Right lobe of liver (tissue), 6 donors: ENCODE results near the gene CAPZB. TPM values are rescaled to one million over a fixed set of nuclear protein-coding genes. Genes with fewer than 3 reads are reported as not detected.

Source experiments
- ATAC-seq, 4 donors: fragments of 200-7000 bp; cut with Tn5 transposase; one replicate each; pipeline ENCODE4 v1.9.1; 2020; ENCODE audit warnings: mild to moderate bottlenecking in 4 of 4, moderate library complexity in 4 of 4
- DNase-seq, 3 donors: peaks; one replicate each; pipeline ENCODE4 v3.0.0-alpha.2; 2020
- H3K27ac ChIP-seq, 3 donors: fragments of 200-600 bp; one replicate each; pipeline ENCODE4 v1.8.0; 2022
- H3K27me3 ChIP-seq, 2 donors: fragments of 200-600 bp; one replicate each; pipeline ENCODE4 v1.8.0; 2022
- H3K36me3 ChIP-seq, 4 donors: fragments of 200-600 bp; sonication (generic) in 1 of 4; one replicate each; pipeline versions ENCODE4 v1.5.1 to v1.8.0; 2017 to 2022; ENCODE audit warnings: control low read depth in 1 of 4
- H3K4me1 ChIP-seq, 4 donors: fragments of 200-600 bp; sonication (generic) in 1 of 4; one replicate each; pipeline versions ENCODE4 v1.5.1 to v1.8.0; 2017 to 2022; ENCODE audit warnings: control low read depth in 1 of 4
- H3K4me3 ChIP-seq, 3 donors: fragments of 200-600 bp; one replicate each; pipeline ENCODE4 v1.8.0; 2022
- H3K9me3 ChIP-seq, 4 donors: fragments of 200-600 bp; sonication (generic) in 1 of 4; one replicate each; pipeline versions ENCODE4 v1.5.1 to v1.8.0; 2017 to 2022; ENCODE audit warnings: control low read depth in 1 of 4
- CTCF ChIP-seq, 4 donors: fragments of 200-600 bp in 3 of 4; fragments of 450-650 bp in 1 of 4; IDR thresholded peaks; one replicate each; pipeline versions ENCODE4 v1.5.1 to v1.8.0; 2016 to 2022; ENCODE audit warnings: antibody characterized with exemption in 4 of 4, mild to moderate bottlenecking in 2 of 4
- POLR2A ChIP-seq: fragments of 450-650 bp; IDR thresholded peaks from one replicate; pipeline ENCODE4 v1.6.1; 2017; ENCODE audit warnings: antibody characterized with exemption, mild to moderate bottlenecking
- WGBS: methylation state at CpG from one replicate; pipeline ENCODE4 v1.1.6; 2018; ENCODE audit warnings: low coverage, low lambda C conversion rate; ENCODE audit not compliant: insufficient coverage; ENCODE audit errors: missing lambda C conversion rate; 5-methylcytosine and 5-hydroxymethylcytosine counted together
- intact Hi-C, 2 donors: fragments of 100-400 bp; cut with DNase I; formaldehyde crosslinking; loops; one replicate each; pipeline versions ENCODE4 v1.11.2 to v1.14.1; 2022
- total RNA-seq, 6 experiments: library from RNA; depleted of rRNA in 2 of 6; stranded (reverse); fragments of >200 nt in 2 of 6; fragmentation: NEBNext Ultra II Directional in 3 of 6; extraction: Animal tissue kit (Norgen Biotek cat#: 25700) in 3 of 6; gene quantifications; one replicate each; pipeline versions ENCODE4 v1.1.0 to v1.2.4, GENCODE V29; 2016 to 2023
- donor health status: DM: no; HTN: yes; CAD: no.
- donor health status: DM: no; HTN: no; CAD: no.
- donor health status: DM: no; HTN: no; CAD: no.
- donor health status: DM: no; HTN: yes; CAD: no.
- donor health status: DM: no; HTN: yes; CAD: no.

The CAPZB gene
- total RNA-seq, 6 experiments from 2014 or later = 53.5 to 117 (median 88.0) TPM

GRCh38 chr1:19432943-19433718 lies 52.2 kb downstream of the CAPZB start:
- no peak overlapping the region for H3K27ac ChIP-seq

GRCh38 chr1:19430121-19431068 lies 54.9 kb downstream of the CAPZB start:
- no peak for DNase-seq
- no peaks in the 10 kb centered on the region for H3K9me3 ChIP-seq
- TF ChIP-seq CTCF (IDR thresholded peaks at IDR 0.05) (no peak), POLR2A (no peak)
- no peaks in the 10 kb centered on the region for H3K36me3 ChIP-seq
- no peaks in the 10 kb centered on the region for H3K27me3 ChIP-seq
- peak; percentile 34 to 87 (median 60) for ATAC-seq
- H3K27ac ChIP-seq = peak overlapping the region in 1 of 3 donors; percentile 28
- 64% methylated on average over 12 of the region's 16 CpGs for WGBS
- no peak overlapping the region for H3K4me3 ChIP-seq
- intact Hi-C loops = no loop called here
- peaks cover 0 to 53% (median 19%) of the 10 kb centered on the region in 4 donors for H3K4me1 ChIP-seq

More at GRCh38 chr1:19432943-19433718, 52.2 kb downstream of the CAPZB start:
- Histone ChIP-seq H3K4me1 (peaks cover 0 to 56% (median 20%) of the 10 kb centered on the region in 4 donors), H3K9me3 (no peaks in the 10 kb centered on the region), H3K4me3 (no peak overlapping the region), H3K27me3 (no peaks in the 10 kb centered on the region), H3K36me3 (no peaks in the 10 kb centered on the region)
- WGBS = 79% methylated on average over 15 of the region's 15 CpGs
- intact Hi-C loops = no loop called here
- no peak for ATAC-seq
- no peak for DNase-seq
- no peak for TF ChIP-seq POLR2A
- TF ChIP-seq CTCF (IDR thresholded peaks at IDR 0.05) = no peak

DNA sequence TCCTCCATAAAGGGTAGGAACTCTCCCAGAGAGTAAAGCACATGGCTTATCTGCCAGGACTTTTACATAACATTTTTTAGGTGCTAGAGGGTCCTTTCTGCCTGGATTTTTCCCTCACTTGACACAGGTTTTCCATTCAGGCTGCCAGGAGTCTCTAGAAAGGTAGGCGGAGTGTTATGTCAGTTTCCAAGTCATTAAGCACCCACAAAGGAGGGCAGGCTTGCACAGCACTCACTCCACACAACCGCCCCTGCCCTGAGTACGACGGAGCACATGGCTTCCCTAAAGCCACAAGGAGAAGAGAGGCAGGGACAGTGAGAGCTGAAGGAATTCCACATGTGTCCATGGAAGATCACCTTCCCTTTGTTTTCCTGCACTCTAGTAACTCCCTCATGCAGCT lies 55.7 kb downstream of the CAPZB start:
- Histone ChIP-seq H3K4me3 (no peak overlapping the region), H3K27ac (peak overlapping the region in 1 of 3 donors; percentile 28), H3K27me3 (no peaks in the 10 kb centered on the region), H3K4me1 (peaks cover 3 to 54% (median 22%) of the 10 kb centered on the region in 4 donors), H3K9me3 (no peaks in the 10 kb centered on the region), H3K36me3 (no peaks in the 10 kb centered on the region)
- no CpG with 5 or more reads among the region's 4 CpGs for WGBS
- intact Hi-C loops = no loop called here
- ATAC-seq (no peak), DNase-seq (no peak)
- no peak for TF ChIP-seq CTCF (IDR thresholded peaks at IDR 0.05)
- TF ChIP-seq POLR2A = no peak

GRCh38 chr1:19427087-19427781 lies 58.1 kb downstream of the CAPZB start:
- no peak overlapping the region for H3K4me3 ChIP-seq
- no peak for DNase-seq
- H3K27me3 ChIP-seq = no peaks in the 10 kb centered on the region
- ATAC-seq = no peak
- peaks cover 3 to 56% (median 23%) of the 10 kb centered on the region in 4 donors for H3K4me1 ChIP-seq
- intact Hi-C loops = no loop called here
- WGBS = 74% methylated on average over 10 of the region's 14 CpGs
- no peaks in the 10 kb centered on the region for H3K9me3 ChIP-seq
- H3K36me3 ChIP-seq = no peaks in the 10 kb centered on the region
- no peak for TF ChIP-seq CTCF (IDR thresholded peaks at IDR 0.05)
- no peak for TF ChIP-seq POLR2A
- H3K27ac ChIP-seq = peak overlapping the region in 2 of 3 donors; percentile 64 to 70
